NCI-H1092 (cell line): ENCODE data around the gene PCSK6.

Source experiments
- DNase-seq: peaks from one replicate; lab custom pipeline; 2025; lab: John Stamatoyannopoulos, UW

The PCSK6 gene

GRCh38 chr15:101522621-101523559, 33.4 kb upstream of the PCSK6 start:
- no peak for DNase-seq

- DNase-seq = no peak
Measured at GRCh38 chr15:101522091-101522490, 32.6 kb upstream of the PCSK6 start.

- no peak for DNase-seq
Measured at GRCh38 chr15:101521591-101521990, 32.1 kb upstream of the PCSK6 start.

GRCh38 chr15:101521069-101521468, 31.6 kb upstream of the PCSK6 start:
- DNase-seq = no peak

GRCh38 chr15:101520395-101520794, 30.9 kb upstream of the PCSK6 start:
- no peak for DNase-seq

- no peak for DNase-seq
Measured at GRCh38 chr15:101517504-101517903, 28.0 kb upstream of the PCSK6 start.

- no peak for DNase-seq
Measured at GRCh38 chr15:101514318-101514717, 24.8 kb upstream of the PCSK6 start.

GRCh38 chr15:101511717-101512116, 22.2 kb upstream of the PCSK6 start:
- no peak for DNase-seq

GRCh38 chr15:101510212-101511197, 21.0 kb upstream of the PCSK6 start:
- DNase-seq = no peak

GRCh38 chr15:101509279-101509678, 19.8 kb upstream of the PCSK6 start:
- DNase-seq = no peak

GRCh38 chr15:101506491-101506890, 17.0 kb upstream of the PCSK6 start:
- DNase-seq = no peak

GRCh38 chr15:101505610-101506337, 16.3 kb upstream of the PCSK6 start:
- no peak for DNase-seq

GRCh38 chr15:101504866-101505609, 15.5 kb upstream of the PCSK6 start:
- DNase-seq = no peak

GRCh38 chr15:101504373-101504772, 14.9 kb upstream of the PCSK6 start:
- DNase-seq = no peak

- DNase-seq = no peak
Measured at GRCh38 chr15:101503296-101503599, 13.7 kb upstream of the PCSK6 start.

GRCh38 chr15:101502572-101503295, 13.2 kb upstream of the PCSK6 start:
- DNase-seq = no peak

GRCh38 chr15:101501703-101502373, 12.3 kb upstream of the PCSK6 start:
- DNase-seq = no peak

- no peak for DNase-seq
Measured at GRCh38 chr15:101500865-101501551, 11.5 kb upstream of the PCSK6 start.

GRCh38 chr15:101499863-101500713, 10.6 kb upstream of the PCSK6 start:
- peak; percentile 61 for DNase-seq
